GM12878 (cell line): Measurements from ENCODE around the gene PTCRA. TPM values are rescaled to one million over a fixed set of nuclear protein-coding genes. Genes with fewer than 3 reads are reported as not detected.

Experiments
- BCLAF1 ChIP-seq: fragments of 450-650 bp; IDR thresholded peaks from 2 replicates; pipeline ENCODE4 v1.6.1; 2017; ENCODE audit warnings: antibody characterized with exemption, mild to moderate bottlenecking, moderate library complexity
- CBX3 ChIP-seq: fragments of 200-600 bp; sonication (generic); IDR thresholded peaks from 2 replicates; pipeline ENCODE4 v1.6.1; 2016; ENCODE audit warnings: low read depth, borderline replicate concordance
- CEBPB ChIP-seq, 2 experiments: fragments of 150-350 bp in 1 of 2; IDR thresholded peaks; 2 replicates each; pipeline ENCODE4 v1.6.1; 2012 to 2014; ENCODE audit warnings: low read depth in 2 of 2, low read length in 2 of 2, borderline replicate concordance in 1 of 2, inconsistent platforms in 1 of 2
- DPF2 ChIP-seq: fragments of 450-650 bp; IDR thresholded peaks from 2 replicates; pipeline ENCODE4 v1.6.1; 2017; ENCODE audit warnings: mild to moderate bottlenecking
- E2F8 ChIP-seq: fragments of 450-650 bp; IDR thresholded peaks from 2 replicates; pipeline ENCODE4 v1.6.1; 2018; ENCODE audit warnings: mild to moderate bottlenecking, low read depth, moderate library complexity; ENCODE audit not compliant: partially characterized antibody
- HDGF ChIP-seq: fragments of 450-650 bp; IDR thresholded peaks from 2 replicates; pipeline ENCODE4 v1.6.1; 2016; ENCODE audit warnings: antibody characterized with exemption
- MTA3 ChIP-seq: IDR thresholded peaks from 2 replicates; pipeline ENCODE4 v1.6.1; 2012; ENCODE audit warnings: low read length, inconsistent platforms, borderline replicate concordance
- NFYA ChIP-seq: IDR thresholded peaks from 2 replicates; pipeline ENCODE4 v1.6.1; 2011; ENCODE audit warnings: low read depth, mild to moderate bottlenecking, low read length, improper control_type of control experiment, borderline replicate concordance
- SMAD1 ChIP-seq: fragments of 450-650 bp; IDR thresholded peaks from 2 replicates; pipeline ENCODE4 v1.6.1; 2018; ENCODE audit warnings: mild to moderate bottlenecking, low read depth; ENCODE audit not compliant: partially characterized antibody
- SMARCA5 ChIP-seq: fragments of 450-650 bp; IDR thresholded peaks from 2 replicates; pipeline ENCODE4 v1.6.1; 2017; ENCODE audit warnings: mild to moderate bottlenecking
- SMC3 ChIP-seq: IDR thresholded peaks from 2 replicates; pipeline ENCODE4 v1.6.1; 2011; ENCODE audit warnings: low read length, improper control_type of control experiment, borderline replicate concordance
- SREBF1 ChIP-seq: IDR thresholded peaks from 2 replicates; pipeline ENCODE4 v1.6.1; 2012; ENCODE audit warnings: mild to moderate bottlenecking, low read length
- STAT1 ChIP-seq: fragments of 450-650 bp; conservative IDR thresholded peaks from 2 replicates; pipeline ENCODE4 v1.6.1; 2014; ENCODE audit warnings: antibody characterized with exemption, mild to moderate bottlenecking
- TAF1 ChIP-seq: IDR thresholded peaks from 2 replicates; pipeline ENCODE4 v1.6.1; 2011; ENCODE audit warnings: mild to moderate bottlenecking, low read depth, low read length, borderline replicate concordance
- ZBTB40 ChIP-seq: fragments of 450-650 bp; IDR thresholded peaks from 2 replicates; pipeline ENCODE4 v1.6.1; 2016; ENCODE audit warnings: mild to moderate bottlenecking, moderate library complexity, borderline replicate concordance
- ZNF207 ChIP-seq: fragments of 450-650 bp; IDR thresholded peaks from 2 replicates; pipeline ENCODE4 v1.6.1; 2014; ENCODE audit warnings: antibody characterized with exemption, mild to moderate bottlenecking, borderline replicate concordance
- polyA plus RNA-seq, 11 experiments: library from polyadenylated mRNA; depleted of rRNA in 4 of 11; unstranded in 6 of 11; stranded (reverse) in 5 of 11; fragments of >200 nt; fragmentation: Nextera tagmentation in 4 of 11; fragmentation: Illumina TruSeq in 1 of 11; extraction: Ambion mirVana in 4 of 11; extraction: Trizol in 1 of 11; gene quantifications; 1 replicate in 1 of 11; 2 replicates in 10 of 11; pipeline versions ENCODE4 v1.2.1 to v1.2.3, GENCODE V29; 2011 to 2016; ENCODE audit warnings: inconsistent platforms in 2 of 11, missing spikeins in 2 of 11, low read depth in 1 of 11
- total RNA-seq, 4 experiments: library from RNA; depleted of rRNA in 3 of 4; stranded (reverse); fragments of >200 nt in 3 of 4; fragmentation: Illumina TruSeq in 1 of 4; extraction: Trizol in 1 of 4; gene quantifications; 2 replicates each; pipeline versions ENCODE4 v1.2.1 to v1.2.3, GENCODE V29; 2013 to 2021
- TF ChIP-seq, protein P1 (sequence below): IDR thresholded peaks from 2 replicates; pipeline ENCODE4 v1.6.1; 2011; ENCODE audit warnings: borderline replicate concordance, low read depth, mild to moderate bottlenecking, moderate library complexity, low read length; ENCODE audit not compliant: insufficient read depth, poor library complexity, severe bottlenecking

The PTCRA gene
- total and polyA plus RNA-seq, 10 of the 15 experiments (the other 5 are each of a cell fraction or from before 2014, with no cell fraction given), result 0.10 to 1.1 (median 0.19) TPM; not detected in 4

DNA sequence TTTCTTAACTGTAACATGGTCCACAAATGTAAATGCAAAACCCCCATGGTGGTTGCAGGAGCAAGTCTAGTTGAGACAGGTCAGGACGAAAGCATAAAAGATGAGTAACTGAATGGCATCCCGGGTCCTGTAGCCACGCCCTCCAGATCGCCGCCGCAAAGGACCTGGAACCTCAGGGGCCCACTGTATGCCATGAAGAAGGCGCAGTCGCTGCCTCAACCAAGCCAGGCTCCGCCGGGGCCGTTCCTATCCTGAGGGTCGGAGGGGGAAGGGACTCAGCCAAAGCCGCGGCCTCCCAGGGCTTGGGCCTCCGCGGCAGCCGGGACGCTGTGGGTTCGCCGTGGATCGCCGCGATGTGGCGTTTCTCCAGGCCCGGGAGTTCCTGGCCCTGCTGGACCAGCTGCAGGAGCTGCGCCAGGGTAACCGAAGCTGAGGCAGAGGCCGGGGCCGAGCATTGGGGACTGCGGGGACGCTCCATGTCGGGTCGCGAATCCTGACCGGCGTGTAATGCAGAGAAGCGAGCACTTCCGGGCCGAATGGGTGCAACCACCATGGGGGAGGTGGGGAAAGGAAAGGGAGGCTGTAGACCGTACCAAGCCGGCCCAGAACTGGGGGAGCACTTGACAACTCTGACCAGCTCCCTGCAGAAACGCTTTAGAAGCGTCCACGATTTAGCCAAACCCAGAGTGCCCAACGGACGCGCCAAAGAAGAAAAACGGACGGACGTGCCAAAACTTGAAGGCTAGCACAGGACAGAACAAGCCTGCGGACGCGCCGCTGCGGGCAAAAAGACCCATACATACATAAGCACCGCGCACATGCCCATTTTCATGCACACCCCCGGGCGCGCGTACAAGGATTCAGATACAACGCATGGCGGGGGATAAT lies 25.3 kb upstream of the PTCRA start (continued):
- TF ChIP-seq SREBF1, result peak; percentile 95
- peak; percentile 8; the same call in 1 of the 2 replicates for TF ChIP-seq SMC3
- TF ChIP-seq ZBTB40, result peak; percentile 78; the same call in 1 of the 2 replicates
- TF ChIP-seq SMARCA5, result peak; percentile 15; the same call in 1 of the 2 replicates
- TF ChIP-seq SMAD1, result peak; percentile 61
- TF ChIP-seq CBX3, result no peak
- peak; percentile 70 for TF ChIP-seq DPF2
- peak; percentile 89; the same call in 1 of the 2 replicates for TF ChIP-seq ZNF207
- TF ChIP-seq NFYA, result no peak
- peak; percentile 88; the same call in 1 of the 2 replicates for TF ChIP-seq STAT1
- TF ChIP-seq BCLAF1, result peak; percentile 89
- TF ChIP-seq E2F8, result peak; percentile 67
- TF ChIP-seq, protein P1, sequence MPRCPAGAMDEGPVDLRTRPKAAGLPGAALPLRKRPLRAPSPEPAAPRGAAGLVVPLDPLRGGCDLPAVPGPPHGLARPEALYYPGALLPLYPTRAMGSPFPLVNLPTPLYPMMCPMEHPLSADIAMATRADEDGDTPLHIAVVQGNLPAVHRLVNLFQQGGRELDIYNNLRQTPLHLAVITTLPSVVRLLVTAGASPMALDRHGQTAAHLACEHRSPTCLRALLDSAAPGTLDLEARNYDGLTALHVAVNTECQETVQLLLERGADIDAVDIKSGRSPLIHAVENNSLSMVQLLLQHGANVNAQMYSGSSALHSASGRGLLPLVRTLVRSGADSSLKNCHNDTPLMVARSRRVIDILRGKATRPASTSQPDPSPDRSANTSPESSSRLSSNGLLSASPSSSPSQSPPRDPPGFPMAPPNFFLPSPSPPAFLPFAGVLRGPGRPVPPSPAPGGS, result peak; percentile 93
- peak; percentile 77; the same call in 1 of the 2 replicates for TF ChIP-seq MTA3
- peak; percentile 94; the same call in 1 of the 2 replicates for TF ChIP-seq HDGF
- no peak for TF ChIP-seq CEBPB (IDR thresholded peaks at IDR 0.05; ENCODE audit: borderline replicate concordance in 1 of 2, low read depth in 2 of 2, low read length in 2 of 2)
- peak; percentile 88; the same call in 1 of the 2 replicates for TF ChIP-seq TAF1
